Right lobe of liver (tissue), 6 donors: Measurements from ENCODE around the gene ATXN1L. TPM values are rescaled to one million over a fixed set of nuclear protein-coding genes. Genes with fewer than 3 reads are reported as not detected.
"Not testable (repeated sequence)": the region's sequence is repeated elsewhere in the genome, so short reads cannot be mapped to it uniquely, and the experiment has no call there.

Experiments used
- ATAC-seq, 4 donors: fragments of 200-7000 bp; cut with Tn5 transposase; one replicate each; pipeline ENCODE4 v1.9.1; 2020; ENCODE audit warnings: mild to moderate bottlenecking in 4 of 4, moderate library complexity in 4 of 4
- DNase-seq, 3 donors: peaks; one replicate each; pipeline ENCODE4 v3.0.0-alpha.2; 2020
- H3K27ac ChIP-seq, 3 donors: fragments of 200-600 bp; one replicate each; pipeline ENCODE4 v1.8.0; 2022
- H3K27me3 ChIP-seq, 2 donors: fragments of 200-600 bp; one replicate each; pipeline ENCODE4 v1.8.0; 2022
- H3K36me3 ChIP-seq, 4 donors: fragments of 200-600 bp; sonication (generic) in 1 of 4; one replicate each; pipeline versions ENCODE4 v1.5.1 to v1.8.0; 2017 to 2022; ENCODE audit warnings: control low read depth in 1 of 4
- H3K4me1 ChIP-seq, 4 donors: fragments of 200-600 bp; sonication (generic) in 1 of 4; one replicate each; pipeline versions ENCODE4 v1.5.1 to v1.8.0; 2017 to 2022; ENCODE audit warnings: control low read depth in 1 of 4
- H3K4me3 ChIP-seq, 3 donors: fragments of 200-600 bp; one replicate each; pipeline ENCODE4 v1.8.0; 2022
- H3K9me3 ChIP-seq, 4 donors: fragments of 200-600 bp; sonication (generic) in 1 of 4; one replicate each; pipeline versions ENCODE4 v1.5.1 to v1.8.0; 2017 to 2022; ENCODE audit warnings: control low read depth in 1 of 4
- POLR2A ChIP-seq: fragments of 450-650 bp; IDR thresholded peaks from one replicate; pipeline ENCODE4 v1.6.1; 2017; ENCODE audit warnings: antibody characterized with exemption, mild to moderate bottlenecking
- WGBS: methylation state at CpG from one replicate; pipeline ENCODE4 v1.1.6; 2018; ENCODE audit warnings: low coverage, low lambda C conversion rate; ENCODE audit not compliant: insufficient coverage; ENCODE audit errors: missing lambda C conversion rate; 5-methylcytosine and 5-hydroxymethylcytosine counted together
- intact Hi-C, 2 donors: fragments of 100-400 bp; cut with DNase I; formaldehyde crosslinking; loops; one replicate each; pipeline versions ENCODE4 v1.11.2 to v1.14.1; 2022
- total RNA-seq, 6 experiments: library from RNA; depleted of rRNA in 2 of 6; stranded (reverse); fragments of >200 nt in 2 of 6; fragmentation: NEBNext Ultra II Directional in 3 of 6; extraction: Animal tissue kit (Norgen Biotek cat#: 25700) in 3 of 6; gene quantifications; one replicate each; pipeline versions ENCODE4 v1.1.0 to v1.2.4, GENCODE V29; 2016 to 2023
- TF ChIP-seq, protein P1 (sequence below), 4 donors: fragments of 200-600 bp in 3 of 4; fragments of 450-650 bp in 1 of 4; IDR thresholded peaks; one replicate each; pipeline versions ENCODE4 v1.5.1 to v1.8.0; 2016 to 2022; ENCODE audit warnings: antibody characterized with exemption in 4 of 4, mild to moderate bottlenecking in 2 of 4
- donor health status: DM: no; HTN: yes; CAD: no.
- donor health status: DM: no; HTN: no; CAD: no.
- donor health status: DM: no; HTN: no; CAD: no.
- donor health status: DM: no; HTN: yes; CAD: no.
- donor health status: DM: no; HTN: yes; CAD: no.

Gene ATXN1L
- total RNA-seq, 6 experiments from 2014 or later, result 9.2 to 11.9 (median 10.3) TPM

DNA sequence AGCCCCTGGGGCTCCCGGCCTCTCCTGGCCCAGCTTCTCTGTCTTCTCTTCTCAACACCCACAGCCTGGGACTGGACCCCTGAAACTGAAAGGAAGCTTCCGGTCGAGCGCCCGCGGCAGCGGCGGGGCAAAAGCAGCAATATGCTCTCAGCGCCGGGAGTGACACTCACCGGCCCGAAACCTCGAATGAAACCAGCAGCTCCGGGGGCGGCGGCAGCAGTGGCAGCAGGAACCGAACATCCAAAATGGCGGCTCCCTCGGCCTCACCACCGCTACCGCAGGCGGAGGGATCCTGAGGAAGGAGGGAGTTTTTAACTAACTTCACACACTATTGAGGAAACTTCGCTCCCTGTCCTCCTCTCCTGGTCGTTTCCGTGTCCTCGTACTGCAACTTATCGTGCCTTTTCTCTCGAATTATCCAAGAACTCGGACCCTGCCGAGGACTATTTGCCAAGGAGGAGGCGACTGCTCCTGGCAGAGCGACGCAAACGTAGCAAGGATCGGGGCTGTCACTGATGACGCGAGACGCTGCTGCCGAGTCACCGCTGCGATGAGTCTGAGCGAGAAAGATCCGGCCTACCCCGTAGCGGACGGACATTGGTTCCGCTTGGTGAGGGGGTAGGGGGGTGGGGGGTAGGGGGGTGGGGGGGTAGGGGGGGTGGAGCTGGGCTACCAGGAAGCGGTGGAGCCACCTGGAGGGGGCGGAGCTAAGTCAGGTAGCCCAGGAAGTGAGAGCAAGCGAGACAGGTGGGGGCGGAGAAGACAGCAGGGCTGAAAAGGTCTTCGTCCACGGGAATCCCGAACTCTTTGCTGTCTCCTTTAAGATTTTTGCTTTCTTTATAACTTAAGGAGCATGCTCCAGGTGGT, 37.0 kb upstream of the ATXN1L start, which contains the start of gene AP1G1:
AP1G1 (minus strand) TSS at position 242 of the 867 bp plus-strand sequence. CDS start 19,355 bp downstream, outside the sequence.
- H3K27me3 ChIP-seq, result no peaks in the 10 kb centered on the region
- H3K36me3 ChIP-seq, result peaks cover 0 to 4% (median 0%) of the 10 kb centered on the region in 4 donors
- no peaks in the 10 kb centered on the region for H3K9me3 ChIP-seq
- H3K4me1 ChIP-seq, result peaks cover 0 to 29% (median 14%) of the 10 kb centered on the region in 4 donors
- peak within 1 kb of the TSS; percentile 86 to 90 (median 86) for H3K4me3 ChIP-seq
- ATAC-seq (peak; percentile 94 to 98 (median 95)), DNase-seq (peak; percentile 96 to 98 (median 97))
- 0% methylated on average over 25 of the region's 54 CpGs for WGBS
- peak; percentile 62 for TF ChIP-seq POLR2A
- TF ChIP-seq, protein P1, sequence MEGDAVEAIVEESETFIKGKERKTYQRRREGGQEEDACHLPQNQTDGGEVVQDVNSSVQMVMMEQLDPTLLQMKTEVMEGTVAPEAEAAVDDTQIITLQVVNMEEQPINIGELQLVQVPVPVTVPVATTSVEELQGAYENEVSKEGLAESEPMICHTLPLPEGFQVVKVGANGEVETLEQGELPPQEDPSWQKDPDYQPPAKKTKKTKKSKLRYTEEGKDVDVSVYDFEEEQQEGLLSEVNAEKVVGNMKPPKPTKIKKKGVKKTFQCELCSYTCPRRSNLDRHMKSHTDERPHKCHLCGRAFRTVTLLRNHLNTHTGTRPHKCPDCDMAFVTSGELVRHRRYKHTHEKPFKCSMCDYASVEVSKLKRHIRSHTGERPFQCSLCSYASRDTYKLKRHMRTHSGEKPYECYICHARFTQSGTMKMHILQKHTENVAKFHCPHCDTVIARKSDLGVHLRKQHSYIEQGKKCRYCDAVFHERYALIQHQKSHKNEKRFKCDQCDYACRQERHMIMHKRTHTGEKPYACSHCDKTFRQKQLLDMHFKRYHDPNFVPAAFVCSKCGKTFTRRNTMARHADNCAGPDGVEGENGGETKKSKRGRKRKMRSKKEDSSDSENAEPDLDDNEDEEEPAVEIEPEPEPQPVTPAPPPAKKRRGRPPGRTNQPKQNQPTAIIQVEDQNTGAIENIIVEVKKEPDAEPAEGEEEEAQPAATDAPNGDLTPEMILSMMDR (IDR thresholded peaks at IDR 0.05), result no peak
- intact Hi-C loops, result no loop called here
- H3K27ac ChIP-seq, result peak within 1 kb of the TSS; percentile 96 to 99 (median 97)

DNA sequence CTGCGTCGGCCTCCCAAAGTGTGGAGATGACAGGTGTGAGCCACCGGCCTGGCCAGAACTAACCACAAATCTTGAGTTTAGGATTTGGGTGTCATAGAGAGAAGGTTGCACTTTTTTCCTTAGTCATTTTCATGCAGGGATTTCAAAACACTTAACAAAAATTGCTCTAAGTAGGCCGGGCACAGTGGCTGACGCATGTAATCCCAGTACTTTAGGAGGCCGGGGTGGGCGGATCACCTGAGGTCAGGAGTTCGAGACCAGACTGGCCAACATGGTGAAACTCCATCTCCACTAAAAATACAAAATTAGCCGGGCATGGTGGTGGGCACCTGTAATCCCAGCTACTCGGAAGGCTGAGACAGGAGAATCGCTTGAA, 35.6 kb upstream of the ATXN1L start:
- ATAC-seq, intact Hi-C loops, H3K4me3 ChIP-seq, DNase-seq, H3K9me3 ChIP-seq, H3K27me3 ChIP-seq, H3K36me3 ChIP-seq: not testable (repeated sequence)
- peak overlapping the region in 1 of 3 donors; percentile 83 for H3K27ac ChIP-seq
- WGBS, result 78% methylated on average over 11 of the region's 11 CpGs
- H3K4me1 ChIP-seq, result peaks cover 0 to 27% (median 13%) of the 10 kb centered on the region in 4 donors

DNA sequence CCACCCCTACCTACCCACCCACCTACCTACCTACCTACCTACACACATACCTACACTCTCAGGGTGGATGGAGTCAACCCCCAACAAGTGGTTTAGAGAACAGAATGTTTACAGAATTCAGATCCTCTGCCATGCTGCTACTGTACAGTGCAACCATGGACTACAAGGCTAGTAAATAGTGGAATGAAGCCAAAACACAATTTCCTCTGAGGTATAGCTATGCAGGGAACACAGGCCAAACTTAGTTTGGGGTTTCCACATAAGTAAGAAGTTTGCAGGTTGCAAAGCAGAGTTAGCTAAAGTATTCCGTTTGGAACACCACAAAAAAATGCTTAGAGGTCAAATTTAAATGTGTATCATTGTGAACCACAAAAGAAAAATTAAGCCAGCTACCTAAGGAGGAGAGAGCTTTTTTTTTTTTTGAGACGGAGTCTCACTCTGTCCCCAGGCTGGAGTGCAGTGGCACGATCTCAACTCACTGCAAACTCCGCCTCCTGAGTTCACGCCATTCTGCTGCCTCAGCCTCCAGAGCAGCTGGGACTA, 34.4 kb upstream of the ATXN1L start:
- Histone ChIP-seq H3K27ac (no peak overlapping the region), H3K4me3 (no peak overlapping the region), H3K27me3 (no peaks in the 10 kb centered on the region), H3K9me3 (no peaks in the 10 kb centered on the region), H3K36me3 (no peaks in the 10 kb centered on the region), H3K4me1 (peaks cover 0 to 15% (median 7%) of the 10 kb centered on the region in 4 donors)
- intact Hi-C loops, result no loop called here
- 81% methylated on average over 3 of the region's 5 CpGs for WGBS
- TF ChIP-seq POLR2A, result no peak
- TF ChIP-seq, protein P1 (IDR thresholded peaks at IDR 0.05), result no peak
- DNase-seq, result no peak
- no peak for ATAC-seq

DNA sequence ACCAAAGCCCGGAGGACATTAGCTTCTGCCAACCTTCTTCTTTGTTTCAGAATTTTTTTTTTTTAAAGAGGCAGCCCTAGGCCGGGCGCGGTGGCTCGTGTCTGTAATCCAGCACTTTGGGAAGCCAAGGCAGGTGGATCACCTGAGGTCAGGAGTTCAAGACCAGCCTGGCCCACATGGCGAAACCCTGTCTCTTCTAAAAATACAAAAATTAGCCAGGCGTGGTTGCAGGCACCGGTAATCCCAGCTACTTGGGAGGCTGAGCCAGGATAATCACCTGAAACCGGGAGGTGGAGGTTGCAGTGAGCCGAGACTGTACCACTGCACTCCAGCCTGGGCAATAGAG, 28.6 kb upstream of the ATXN1L start:
- H3K27ac ChIP-seq, intact Hi-C loops, H3K9me3 ChIP-seq, H3K4me1 ChIP-seq, ATAC-seq, DNase-seq, H3K36me3 ChIP-seq, H3K4me3 ChIP-seq, H3K27me3 ChIP-seq: not testable (repeated sequence)
- WGBS, result 85% methylated on average over 7 of the region's 10 CpGs

DNA sequence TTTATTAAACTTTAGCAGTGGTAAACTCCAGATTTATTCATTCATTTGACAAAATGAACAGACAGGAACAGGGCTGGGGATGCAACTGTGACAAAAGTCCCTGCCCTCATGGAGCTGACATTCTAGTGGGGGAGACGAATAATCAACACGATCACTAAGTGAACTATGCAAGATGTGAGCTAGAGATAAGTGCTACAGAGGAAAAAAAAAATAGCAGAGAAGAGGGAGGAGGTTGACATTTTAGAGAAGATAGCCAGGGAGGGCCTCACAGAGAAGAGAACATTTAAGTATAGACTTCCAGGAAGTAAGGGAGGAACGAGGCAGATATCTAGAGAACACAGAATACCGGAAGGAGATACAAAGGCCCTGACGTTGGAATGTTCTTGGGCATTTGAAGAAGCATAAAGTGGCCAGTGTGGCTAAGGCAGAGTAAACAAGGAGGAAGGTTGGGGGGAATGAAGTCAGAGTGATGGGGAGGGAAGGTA, 19.2 kb upstream of the ATXN1L start:
- H3K27ac ChIP-seq, result no peak overlapping the region
- intact Hi-C loops, result no loop called here
- 59% methylated on average over 5 of the region's 5 CpGs for WGBS
- ATAC-seq, result no peak
- H3K9me3 ChIP-seq, result no peaks in the 10 kb centered on the region
- no peak for DNase-seq
- no peak for TF ChIP-seq POLR2A
- TF ChIP-seq, protein P1 (IDR thresholded peaks at IDR 0.05), result no peak
- H3K27me3 ChIP-seq, result no peaks in the 10 kb centered on the region
- H3K4me1 ChIP-seq, result no peaks in the 10 kb centered on the region
- H3K36me3 ChIP-seq, result no peaks in the 10 kb centered on the region
- no peak overlapping the region for H3K4me3 ChIP-seq
